ENCODE data around the gene DAZAP2.

The DAZAP2 gene

GRCh38 chr12:51197736-51198567 is 40.7 kb upstream of the DAZAP2 start:
- TF ChIP-seq, protein P1, sequence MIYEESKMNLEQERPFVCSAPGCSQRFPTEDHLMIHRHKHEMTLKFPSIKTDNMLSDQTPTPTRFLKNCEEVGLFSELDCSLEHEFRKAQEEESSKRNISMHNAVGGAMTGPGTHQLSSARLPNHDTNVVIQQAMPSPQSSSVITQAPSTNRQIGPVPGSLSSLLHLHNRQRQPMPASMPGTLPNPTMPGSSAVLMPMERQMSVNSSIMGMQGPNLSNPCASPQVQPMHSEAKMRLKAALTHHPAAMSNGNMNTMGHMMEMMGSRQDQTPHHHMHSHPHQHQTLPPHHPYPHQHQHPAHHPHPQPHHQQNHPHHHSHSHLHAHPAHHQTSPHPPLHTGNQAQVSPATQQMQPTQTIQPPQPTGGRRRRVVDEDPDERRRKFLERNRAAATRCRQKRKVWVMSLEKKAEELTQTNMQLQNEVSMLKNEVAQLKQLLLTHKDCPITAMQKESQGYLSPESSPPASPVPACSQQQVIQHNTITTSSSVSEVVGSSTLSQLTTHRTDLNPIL (CRISPR knock-in tag; IDR thresholded peaks at IDR 0.05; ENCODE audit: low read depth) = no peak
- no peak for ATAC-seq

DNA sequence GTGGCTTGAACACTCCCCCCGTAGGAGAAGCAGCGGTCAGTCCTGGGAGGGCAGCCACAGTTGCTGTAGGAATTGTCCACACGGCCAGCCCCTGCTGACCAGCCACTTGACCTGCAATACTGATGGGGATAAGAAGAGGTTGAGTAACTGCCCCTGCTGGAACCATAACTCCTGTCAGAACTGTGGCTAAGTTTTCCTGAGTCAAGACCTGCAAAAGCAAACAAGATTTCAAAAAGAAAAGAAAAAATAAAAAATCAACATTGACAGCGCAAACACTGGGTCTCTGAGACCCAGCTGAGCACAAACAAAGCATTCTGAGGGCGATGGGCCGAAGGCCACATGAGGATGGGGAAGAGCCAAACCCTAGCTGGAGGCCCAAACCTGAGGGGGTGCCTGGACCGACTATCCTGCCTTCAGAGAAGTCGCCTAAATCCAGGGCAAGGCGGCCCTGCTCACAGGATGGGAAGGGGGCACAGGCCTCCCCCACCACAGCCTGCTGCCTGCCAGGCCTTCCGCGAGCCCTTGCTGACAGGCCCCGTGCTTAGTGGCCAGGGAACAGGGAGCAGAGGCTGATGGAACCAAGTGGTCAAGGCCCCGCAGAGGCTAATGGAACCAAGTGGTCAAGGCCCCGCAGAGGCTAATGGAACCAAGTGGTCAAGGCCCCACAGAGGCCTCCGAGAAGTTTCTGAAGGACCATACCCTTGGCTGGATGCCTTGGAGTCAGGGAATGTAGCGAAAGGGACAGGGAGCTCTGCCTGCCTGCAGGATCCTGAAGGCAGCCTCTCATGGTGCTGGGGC is 39.9 kb upstream of the DAZAP2 start:
- TF ChIP-seq ZNF8 (CRISPR knock-in tag; IDR thresholded peaks at IDR 0.05) (no peak), TCF4 (CRISPR knock-in tag; IDR thresholded peaks at IDR 0.05; ENCODE audit: borderline replicate concordance) (no peak), TOX (CRISPR knock-in tag; IDR thresholded peaks at IDR 0.05; ENCODE audit: borderline replicate concordance) (no peak), ZFP3 (CRISPR knock-in tag; IDR thresholded peaks at IDR 0.05) (no peak), GLIS3 (CRISPR knock-in tag; IDR thresholded peaks at IDR 0.05) (no peak), TSHZ2 (CRISPR knock-in tag; IDR thresholded peaks at IDR 0.05) (no peak), ESRRG (CRISPR knock-in tag; IDR thresholded peaks at IDR 0.05) (no peak), ISL1 (CRISPR knock-in tag; IDR thresholded peaks at IDR 0.05) (no peak), ZNF565 (CRISPR knock-in tag; conservative IDR thresholded peaks at IDR 0.05; ENCODE audit: low read depth) (no peak), ARNTL (CRISPR knock-in tag; IDR thresholded peaks at IDR 0.05; ENCODE audit: borderline replicate concordance, low read depth) (no peak), PPARA (CRISPR knock-in tag; IDR thresholded peaks at IDR 0.05; ENCODE audit: borderline replicate concordance) (no peak)
- TF ChIP-seq, protein P1 (CRISPR knock-in tag; IDR thresholded peaks at IDR 0.05; ENCODE audit: low read depth) = no peak
- TF ChIP-seq, protein P2, sequence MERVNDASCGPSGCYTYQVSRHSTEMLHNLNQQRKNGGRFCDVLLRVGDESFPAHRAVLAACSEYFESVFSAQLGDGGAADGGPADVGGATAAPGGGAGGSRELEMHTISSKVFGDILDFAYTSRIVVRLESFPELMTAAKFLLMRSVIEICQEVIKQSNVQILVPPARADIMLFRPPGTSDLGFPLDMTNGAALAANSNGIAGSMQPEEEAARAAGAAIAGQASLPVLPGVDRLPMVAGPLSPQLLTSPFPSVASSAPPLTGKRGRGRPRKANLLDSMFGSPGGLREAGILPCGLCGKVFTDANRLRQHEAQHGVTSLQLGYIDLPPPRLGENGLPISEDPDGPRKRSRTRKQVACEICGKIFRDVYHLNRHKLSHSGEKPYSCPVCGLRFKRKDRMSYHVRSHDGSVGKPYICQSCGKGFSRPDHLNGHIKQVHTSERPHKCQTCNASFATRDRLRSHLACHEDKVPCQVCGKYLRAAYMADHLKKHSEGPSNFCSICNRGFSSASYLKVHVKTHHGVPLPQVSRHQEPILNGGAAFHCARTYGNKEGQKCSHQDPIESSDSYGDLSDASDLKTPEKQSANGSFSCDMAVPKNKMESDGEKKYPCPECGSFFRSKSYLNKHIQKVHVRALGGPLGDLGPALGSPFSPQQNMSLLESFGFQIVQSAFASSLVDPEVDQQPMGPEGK (CRISPR knock-in tag; IDR thresholded peaks at IDR 0.05; ENCODE audit: borderline replicate concordance) = no peak
- no peak for ATAC-seq

DNA sequence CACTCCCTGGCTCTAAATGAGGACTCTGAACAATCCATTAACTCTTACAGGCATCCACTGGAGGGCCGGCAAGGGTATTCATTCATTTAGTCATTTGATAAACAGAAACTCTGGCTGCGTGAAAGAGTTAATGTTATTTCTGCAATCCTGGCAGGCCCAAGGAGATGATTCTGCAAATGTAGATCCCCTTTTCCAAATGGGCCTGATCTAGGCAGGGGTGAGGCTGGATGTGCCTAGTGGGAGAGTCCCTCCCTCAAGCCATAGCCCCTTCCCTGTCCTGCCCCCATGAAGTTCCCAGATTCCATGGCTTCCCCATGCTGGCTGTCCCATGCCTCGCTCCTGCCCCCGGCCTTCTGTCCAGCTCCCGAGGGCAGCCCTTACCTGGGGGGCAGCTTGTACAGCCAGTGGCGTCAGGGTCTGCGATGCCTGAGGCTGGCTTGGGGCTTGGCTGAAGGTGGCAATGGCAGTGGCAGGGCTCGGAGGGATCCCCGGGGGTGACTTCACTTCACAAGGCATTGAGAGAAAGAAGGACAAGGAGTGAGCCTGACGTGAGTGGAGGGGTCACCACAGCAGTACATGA is 39.2 kb upstream of the DAZAP2 start:
- no peak for ATAC-seq
- no peak for TF ChIP-seq ZNF8 (CRISPR knock-in tag; IDR thresholded peaks at IDR 0.05)
- TF ChIP-seq POU6F1 (CRISPR knock-in tag; IDR thresholded peaks at IDR 0.05; ENCODE audit: borderline replicate concordance, low read depth) = no peak
- no peak for TF ChIP-seq ZNF70 (CRISPR knock-in tag; IDR thresholded peaks at IDR 0.05)

- ATAC-seq = no peak
- no peak for TF ChIP-seq OSR1 (CRISPR knock-in tag; IDR thresholded peaks at IDR 0.05)
- TF ChIP-seq, protein P2 (CRISPR knock-in tag; IDR thresholded peaks at IDR 0.05; ENCODE audit: borderline replicate concordance) = no peak
- no peak for TF ChIP-seq TCF4 (CRISPR knock-in tag; IDR thresholded peaks at IDR 0.05; ENCODE audit: borderline replicate concordance)
- TF ChIP-seq ZFP30 (CRISPR knock-in tag; IDR thresholded peaks at IDR 0.05) = no peak
- TF ChIP-seq, protein P1 (CRISPR knock-in tag; IDR thresholded peaks at IDR 0.05; ENCODE audit: low read depth) = no peak
- no peak for TF ChIP-seq SNAI2 (CRISPR knock-in tag; IDR thresholded peaks at IDR 0.05)
- TF ChIP-seq ZNF70 (CRISPR knock-in tag; IDR thresholded peaks at IDR 0.05) = no peak
- TF ChIP-seq PPARA (CRISPR knock-in tag; IDR thresholded peaks at IDR 0.05; ENCODE audit: borderline replicate concordance) = no peak
- no peak for TF ChIP-seq CSDC2 (CRISPR knock-in tag; IDR thresholded peaks at IDR 0.05)
- no peak for TF ChIP-seq ZNF565 (CRISPR knock-in tag; conservative IDR thresholded peaks at IDR 0.05; ENCODE audit: low read depth)
- no peak for TF ChIP-seq ZFP3 (CRISPR knock-in tag; IDR thresholded peaks at IDR 0.05)
- no peak for TF ChIP-seq ARNTL (CRISPR knock-in tag; IDR thresholded peaks at IDR 0.05; ENCODE audit: borderline replicate concordance, low read depth)
- TF ChIP-seq ZNF8 (CRISPR knock-in tag; IDR thresholded peaks at IDR 0.05) = no peak
These were observed 38.5 kb upstream of the DAZAP2 start for GRCh38 chr12:51200156-51200555.
